K562 (cell line): Measurements from ENCODE around the gene KNSTRN. TPM values are rescaled to one million over a fixed set of nuclear protein-coding genes. Genes with fewer than 3 reads are reported as not detected.

Experiments
- E2F8 ChIP-seq: fragments of 450-650 bp; IDR thresholded peaks from 2 replicates; pipeline ENCODE4 v1.7.1; 2018; ENCODE audit warnings: mild to moderate bottlenecking, low read depth; ENCODE audit not compliant: partially characterized antibody
- ETV6 ChIP-seq, 3 experiments: fragments of 150-350 bp in 1 of 3; sonication (generic) in 1 of 3; formaldehyde crosslinking in 1 of 3; IDR thresholded peaks; 2 replicates each; pipeline versions ENCODE4 v1.6.1 to v1.8.0; 2014 to 2022; ENCODE audit warnings: borderline replicate concordance in 2 of 3, low read depth in 2 of 3, antibody characterized with exemption in 1 of 3, low read length in 1 of 3, mild to moderate bottlenecking in 1 of 3, missing genetic modification reagents in 1 of 3
- GMEB1 ChIP-seq: fragments of 250-450 bp; sonication (Bioruptor Pico); IDR thresholded peaks from 2 replicates; pipeline ENCODE4 v1.4.0; 2020; ENCODE audit warnings: mild to moderate bottlenecking
- HINFP ChIP-seq: fragments of 450-650 bp; conservative IDR thresholded peaks from 2 replicates; pipeline ENCODE4 v1.6.1; 2016; ENCODE audit warnings: missing genetic modification characterization, low read depth, mild to moderate bottlenecking, control low read depth, missing compliant biosample characterization
- HNRNPH1 ChIP-seq: fragments of 200-400 bp; formaldehyde crosslinking; optimal IDR thresholded peaks from 2 replicates; pipeline ENCODE3; 2017; ENCODE audit warnings: low read depth, mild to moderate bottlenecking, low read length, moderate library complexity
- IFI16 ChIP-seq: fragments of 250-450 bp; sonication (Bioruptor Pico); IDR thresholded peaks from 2 replicates; pipeline ENCODE4 v2.1.2; 2022; ENCODE audit warnings: mild to moderate bottlenecking, inconsistent platforms
- LARP7 ChIP-seq: fragments of 450-650 bp; IDR thresholded peaks from 2 replicates; pipeline ENCODE4 v1.6.1; 2016
- MTF1 ChIP-seq: fragments of 250-450 bp; sonication (Bioruptor Pico); IDR thresholded peaks from 2 replicates; pipeline ENCODE4 v1.9.0; 2021; ENCODE audit warnings: moderate library complexity, mild to moderate bottlenecking, inconsistent platforms, borderline replicate concordance
- STAT5B ChIP-seq: fragments of 250-450 bp; sonication (Bioruptor Pico); IDR thresholded peaks from 2 replicates; pipeline ENCODE4 v1.8.0; 2021; ENCODE audit warnings: mild to moderate bottlenecking, inconsistent platforms
- TBP ChIP-seq: optimal IDR thresholded peaks from 2 replicates; pipeline ENCODE3; 2011; ENCODE audit warnings: low read depth, low read length, improper control_type of control experiment
- TCF3 ChIP-seq: sonication (generic); formaldehyde crosslinking; IDR thresholded peaks from 2 replicates; pipeline ENCODE4 v1.4.0; 2020; ENCODE audit warnings: mild to moderate bottlenecking, missing genetic modification reagents
- UBTF ChIP-seq, 2 experiments: IDR thresholded peaks; 2 replicates each; pipeline ENCODE4 v1.6.1; 2012; ENCODE audit warnings: improper control_type of control experiment in 2 of 2, low read depth in 2 of 2, low read length in 2 of 2, borderline replicate concordance in 1 of 2
- ZBTB26 ChIP-seq: fragments of 450-650 bp; formaldehyde crosslinking; IDR thresholded peaks from 2 replicates; pipeline ENCODE4 v1.4.0; 2022; ENCODE audit warnings: missing genetic modification characterization
- ZC3H8 ChIP-seq: fragments of 450-650 bp; IDR thresholded peaks from 2 replicates; pipeline ENCODE4 v1.6.1; 2017
- ZNF134 ChIP-seq: fragments of 250-450 bp; sonication (Bioruptor Pico); conservative IDR thresholded peaks from 2 replicates; pipeline ENCODE4 v1.4.0; 2020
- polyA plus RNA-seq, 8 experiments: library from polyadenylated mRNA; depleted of rRNA in 4 of 8; stranded (reverse) in 5 of 8; unstranded in 3 of 8; fragments of >200 nt; fragmentation: Nextera tagmentation in 2 of 8; fragmentation: Illumina TruSeq in 1 of 8; extraction: Ambion mirVana in 2 of 8; extraction: Trizol in 1 of 8; gene quantifications; 2 replicates each; pipeline versions ENCODE4 v1.2.1 to v1.2.3, GENCODE V29; 2011 to 2014; ENCODE audit warnings: inconsistent platforms in 1 of 8, missing spikeins in 1 of 8
- total RNA-seq, 7 experiments: library from RNA; depleted of rRNA in 6 of 7; stranded (reverse); fragments of >200 nt in 6 of 7; fragmentation: Illumina TruSeq in 2 of 7; extraction: Trizol in 2 of 7; gene quantifications; 2 replicates each; pipeline versions ENCODE4 v1.2.1 to v1.2.3, GENCODE V29; 2011 to 2021; ENCODE audit warnings: low replicate concordance in 1 of 7

The KNSTRN gene
- total and polyA plus RNA-seq, 9 of the 15 experiments (the other 6 are each of a cell fraction or from before 2014, with no cell fraction given) = 48.7 to 88.2 (median 66.3) TPM

GRCh38 chr15:40357723-40358470, 24.6 kb upstream of the KNSTRN start, which contains the start of gene DISP2 (continued):
- peak; percentile 7 to 71; a peak in 2 of 4 replicates for TF ChIP-seq UBTF (IDR thresholded peaks at IDR 0.05; ENCODE audit: borderline replicate concordance in 1 of 2, low read depth in 2 of 2, low read length in 2 of 2)
- TF ChIP-seq ZNF134 (CRISPR knock-in tag) = no peak
- no peak for TF ChIP-seq ZC3H8
- no peak for TF ChIP-seq IFI16
- no peak for TF ChIP-seq TCF3
- no peak for TF ChIP-seq LARP7
- TF ChIP-seq ZBTB26 (CRISPR knock-in tag) = no peak
- no peak for TF ChIP-seq STAT5B (CRISPR knock-in tag)
- TF ChIP-seq GMEB1 (CRISPR knock-in tag) = 0 out of 2 replicates have a peak, but pooled peaks have one; percentile 7
- no peak for TF ChIP-seq ETV6 (IDR thresholded peaks at IDR 0.05; ENCODE audit: borderline replicate concordance in 1 of 2, low read depth in 2 of 2, low read length in 1 of 2)
- no peak for TF ChIP-seq ETV6 (CRISPR knock-in tag; IDR thresholded peaks at IDR 0.05; ENCODE audit: borderline replicate concordance)
- TF ChIP-seq TBP = peak; percentile 33
- TF ChIP-seq E2F8 = no peak
- TF ChIP-seq HNRNPH1 = no peak
- no peak for TF ChIP-seq MTF1
- no peak for TF ChIP-seq HINFP (tag)
